GM23338 (cell line): ENCODE data around the gene PERCC1.
"Not testable (repeated sequence)": the region's sequence is repeated elsewhere in the genome, so short reads cannot be mapped to it uniquely, and the experiment has no call there.

ENCODE experiments used
- CREB1 ChIP-seq: fragments of 250-450 bp; sonication (Bioruptor Pico); IDR thresholded peaks from 2 replicates; pipeline ENCODE4 v1.5.0; 2020; ENCODE audit warnings: low read depth, mild to moderate bottlenecking, moderate library complexity
- CTCF ChIP-seq, 2 experiments: fragments of 200-600 bp in 1 of 2; sonication (generic) in 1 of 2; conservative IDR thresholded peaks; 2 replicates each; pipeline versions ENCODE4 v1.5.1 to v1.6.1; 2016 to 2017; ENCODE audit warnings: antibody characterized with exemption in 2 of 2, low read depth in 2 of 2, mild to moderate bottlenecking in 2 of 2, moderate library complexity in 1 of 2
- ETS1 ChIP-seq: IDR thresholded peaks from 2 replicates; pipeline ENCODE4 v1.6.1; 2016; ENCODE audit warnings: antibody characterized with exemption
- EZH2 ChIP-seq: fragments of 200-600 bp; sonication (generic); IDR thresholded peaks from one replicate; pipeline ENCODE4 v1.8.0; 2017; ENCODE audit warnings: antibody characterized with exemption, mild to moderate bottlenecking, low read depth; ENCODE audit not compliant: unreplicated experiment
- EZH2phosphoT487 ChIP-seq: fragments of 200-600 bp; sonication (generic); IDR thresholded peaks from one replicate; pipeline ENCODE4 v1.8.1; 2018; ENCODE audit warnings: antibody characterized with exemption; ENCODE audit not compliant: unreplicated experiment
- JUNB ChIP-seq: IDR thresholded peaks from one replicate; pipeline ENCODE4 v1.6.1; 2016; ENCODE audit warnings: antibody characterized with exemption; ENCODE audit not compliant: unreplicated experiment
- POLR2AphosphoS5 ChIP-seq: IDR thresholded peaks from 2 replicates; pipeline ENCODE4 v1.6.1; 2016; ENCODE audit warnings: antibody characterized with exemption, low read depth
- REST ChIP-seq: IDR thresholded peaks from one replicate; pipeline ENCODE4 v1.6.1; 2018; ENCODE audit warnings: antibody characterized with exemption; ENCODE audit not compliant: unreplicated experiment
- STAT1 ChIP-seq: IDR thresholded peaks from one replicate; pipeline ENCODE4 v1.6.1; 2016; ENCODE audit warnings: antibody characterized with exemption; ENCODE audit not compliant: unreplicated experiment
- ZNF114 ChIP-seq: fragments of 250-450 bp; sonication (Bioruptor Pico); IDR thresholded peaks from 2 replicates; pipeline ENCODE4 v1.5.0; 2020; ENCODE audit warnings: mild to moderate bottlenecking, moderate library complexity
- ZNF331 ChIP-seq: fragments of 250-450 bp; sonication (Bioruptor Pico); IDR thresholded peaks from 2 replicates; pipeline ENCODE4 v1.5.0; 2020; ENCODE audit warnings: low read depth, mild to moderate bottlenecking, moderate library complexity
- ZNF462 ChIP-seq: fragments of 250-450 bp; sonication (Bioruptor Pico); IDR thresholded peaks from 2 replicates; pipeline ENCODE4 v1.5.0; 2020; ENCODE audit warnings: mild to moderate bottlenecking, moderate library complexity

- TF ChIP-seq CTCF (conservative IDR thresholded peaks at IDR 0.05; ENCODE audit: low read depth in 2 of 2); POLR2AphosphoS5; CREB1 (CRISPR knock-in tag); ZNF462 (CRISPR knock-in tag); REST; EZH2; STAT1; EZH2phosphoT487; JUNB; ZNF331 (CRISPR knock-in tag); ETS1; ZNF114 (CRISPR knock-in tag): not testable (repeated sequence)
These were observed 38.3 kb downstream of the PERCC1 start for GRCh38 chr16:1469141-1469540.
